Parathyroid adenoma (tissue), 2 donors: ENCODE measurements around the gene DIPK1B.
"Not testable (repeated sequence)": the region's sequence is repeated elsewhere in the genome, so short reads cannot be mapped to it uniquely, and the experiment has no call there.

Experiments
- H2AFZ ChIP-seq: fragments of 300-600 bp; sonication (generic); one replicate; pipeline ENCODE4 v1.7.0; 2017; ENCODE audit warnings: antibody characterized with exemption, mild to moderate bottlenecking
- H3K27ac ChIP-seq: fragments of 300-600 bp; sonication (generic); one replicate; pipeline ENCODE4 v1.7.0; 2017
- H3K27me3 ChIP-seq: fragments of 300-600 bp; sonication (generic); one replicate; pipeline ENCODE4 v1.7.0; 2017; ENCODE audit warnings: low read length; ENCODE audit not compliant: control insufficient read depth, insufficient read depth
- H3K36me3 ChIP-seq: fragments of 300-600 bp; sonication (generic); one replicate; pipeline ENCODE4 v1.7.0; 2017; ENCODE audit warnings: low read length; ENCODE audit not compliant: control insufficient read depth, insufficient read depth
- H3K4me1 ChIP-seq: fragments of 300-600 bp; sonication (generic); one replicate; pipeline ENCODE4 v1.7.0; 2017; ENCODE audit warnings: control low read depth
- H3K4me2 ChIP-seq: fragments of 300-600 bp; sonication (generic); one replicate; pipeline ENCODE4 v1.7.0; 2017; ENCODE audit warnings: low read length
- H3K4me3 ChIP-seq: fragments of 300-600 bp; sonication (generic); one replicate; pipeline ENCODE4 v1.7.0; 2017; ENCODE audit warnings: low read depth, low read length
- H3K79me2 ChIP-seq: fragments of 300-600 bp; sonication (generic); one replicate; pipeline ENCODE4 v1.7.0; 2017; ENCODE audit warnings: control low read depth
- H3K9ac ChIP-seq: fragments of 300-600 bp; sonication (generic); one replicate; pipeline ENCODE4 v1.7.0; 2017; ENCODE audit warnings: mild to moderate bottlenecking
- H3K9me3 ChIP-seq: fragments of 300-600 bp; sonication (generic); one replicate; pipeline ENCODE4 v1.7.0; 2017; ENCODE audit warnings: low read length; ENCODE audit not compliant: control insufficient read depth
- CTCF ChIP-seq: fragments of 300-600 bp; sonication (generic); IDR thresholded peaks from one replicate; pipeline ENCODE4 v1.7.0; 2017; ENCODE audit warnings: antibody characterized with exemption, mild to moderate bottlenecking
- donor health status: primary hyperparathyroidism.

The DIPK1B gene

GRCh38 chr9:136763649-136764035 is 51.3 kb downstream of the DIPK1B start:
- Histone ChIP-seq H3K4me2 (no peak overlapping the region), H3K4me1 (no peaks in the 10 kb centered on the region), H3K9ac (no peak overlapping the region), H3K4me3 (no peak overlapping the region), H2AFZ (no peak overlapping the region), H3K27ac (no peak overlapping the region), H3K36me3 (no peaks in the 10 kb centered on the region), H3K9me3 (no peaks in the 10 kb centered on the region), H3K27me3 (no peaks in the 10 kb centered on the region), H3K79me2 (no peaks in the 10 kb centered on the region)
- TF ChIP-seq CTCF, result no peak

DNA sequence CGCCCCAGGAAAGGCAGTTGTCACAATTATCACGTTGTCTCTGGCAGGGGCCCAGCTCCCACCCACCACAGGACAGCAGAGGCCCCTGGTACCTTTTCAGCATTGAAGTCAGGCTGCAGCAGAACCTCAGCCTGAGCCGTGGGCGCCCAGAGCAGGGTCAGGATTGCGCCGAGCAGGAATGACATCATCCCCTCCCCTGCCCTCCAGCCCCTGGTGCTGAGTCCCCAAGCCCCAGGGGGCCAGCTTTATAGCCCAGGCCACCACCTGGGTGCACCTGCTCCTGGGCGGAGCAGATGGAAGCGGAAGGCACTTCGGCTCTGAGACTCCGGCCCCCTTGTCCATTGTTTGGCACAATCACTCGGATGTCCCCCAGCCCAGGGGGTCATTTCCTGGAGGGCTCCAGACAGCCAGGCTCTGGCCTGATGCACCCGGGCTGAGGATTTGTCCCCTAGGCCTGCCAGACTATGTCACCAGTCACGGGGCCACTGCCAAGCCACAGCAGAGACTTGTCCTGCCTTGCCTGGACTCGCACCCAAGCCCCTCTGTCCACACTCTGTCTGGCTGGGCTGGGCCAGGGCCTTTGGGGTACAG is 52.0 kb downstream of the DIPK1B start, which contains the start of gene LCN15:
Gene LCN15, minus strand, starts transcription at position 218 of the 591 bp plus-strand sequence. Its CDS starts 30 bp downstream, at position 188.
- Histone ChIP-seq H3K79me2 (no peaks in the 10 kb centered on the region), H2AFZ (no peak within 1 kb of the TSS), H3K4me1 (no peaks in the 10 kb centered on the region), H3K36me3 (no peaks in the 10 kb centered on the region), H3K9me3 (no peaks in the 10 kb centered on the region), H3K9ac (no peak within 1 kb of the TSS), H3K4me2 (no peak within 1 kb of the TSS), H3K4me3 (no peak within 1 kb of the TSS), H3K27ac (no peak within 1 kb of the TSS), H3K27me3 (no peaks in the 10 kb centered on the region)
- no peak for TF ChIP-seq CTCF

GRCh38 chr9:136765041-136765440 is 52.7 kb downstream of the DIPK1B start:
- Histone ChIP-seq H3K9me3 (no peaks in the 10 kb centered on the region), H3K27me3 (no peaks in the 10 kb centered on the region), H3K36me3 (no peaks in the 10 kb centered on the region), H3K9ac (no peak overlapping the region), H3K27ac (no peak overlapping the region), H3K4me3 (no peak overlapping the region), H3K4me2 (no peak overlapping the region), H2AFZ (no peak overlapping the region), H3K4me1 (no peaks in the 10 kb centered on the region), H3K79me2 (no peaks in the 10 kb centered on the region)
- no peak for TF ChIP-seq CTCF

DNA sequence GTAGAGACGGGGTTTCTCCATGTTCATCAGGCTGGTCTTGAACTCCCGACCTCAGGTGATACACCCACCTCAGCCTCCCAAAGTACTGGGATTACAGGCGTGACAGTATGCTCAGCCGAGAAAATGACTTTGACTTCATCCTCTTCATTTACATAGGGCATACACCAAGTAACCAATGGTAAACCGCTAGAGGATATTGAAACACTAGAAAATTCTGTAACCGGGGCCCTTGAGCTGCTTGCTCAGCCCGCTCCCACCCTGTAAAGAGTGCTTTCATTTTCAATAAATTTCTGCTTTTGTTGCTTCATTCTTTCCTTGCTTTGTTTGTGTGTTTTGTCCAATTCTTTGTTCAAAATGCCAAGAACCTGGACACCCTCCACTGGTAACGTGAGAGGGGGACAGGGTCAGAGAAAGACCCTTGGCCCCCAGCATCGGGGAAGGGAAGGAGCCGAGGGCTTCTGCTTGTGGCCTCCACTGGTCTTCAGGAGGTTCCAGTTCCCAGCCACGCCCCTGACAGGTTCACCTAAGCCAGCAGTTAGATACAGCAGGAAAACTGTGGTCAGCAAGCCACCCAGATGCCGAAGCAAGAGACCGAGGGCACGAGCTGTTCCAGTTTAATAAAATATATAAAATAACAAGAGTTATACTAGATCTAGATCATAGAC is 53.5 kb downstream of the DIPK1B start:
- H3K27ac ChIP-seq, H3K4me3 ChIP-seq, H2AFZ ChIP-seq, H3K9ac ChIP-seq, H3K9me3 ChIP-seq, H3K27me3 ChIP-seq, H3K36me3 ChIP-seq, H3K4me1 ChIP-seq, H3K79me2 ChIP-seq, H3K4me2 ChIP-seq: not testable (repeated sequence)

DNA sequence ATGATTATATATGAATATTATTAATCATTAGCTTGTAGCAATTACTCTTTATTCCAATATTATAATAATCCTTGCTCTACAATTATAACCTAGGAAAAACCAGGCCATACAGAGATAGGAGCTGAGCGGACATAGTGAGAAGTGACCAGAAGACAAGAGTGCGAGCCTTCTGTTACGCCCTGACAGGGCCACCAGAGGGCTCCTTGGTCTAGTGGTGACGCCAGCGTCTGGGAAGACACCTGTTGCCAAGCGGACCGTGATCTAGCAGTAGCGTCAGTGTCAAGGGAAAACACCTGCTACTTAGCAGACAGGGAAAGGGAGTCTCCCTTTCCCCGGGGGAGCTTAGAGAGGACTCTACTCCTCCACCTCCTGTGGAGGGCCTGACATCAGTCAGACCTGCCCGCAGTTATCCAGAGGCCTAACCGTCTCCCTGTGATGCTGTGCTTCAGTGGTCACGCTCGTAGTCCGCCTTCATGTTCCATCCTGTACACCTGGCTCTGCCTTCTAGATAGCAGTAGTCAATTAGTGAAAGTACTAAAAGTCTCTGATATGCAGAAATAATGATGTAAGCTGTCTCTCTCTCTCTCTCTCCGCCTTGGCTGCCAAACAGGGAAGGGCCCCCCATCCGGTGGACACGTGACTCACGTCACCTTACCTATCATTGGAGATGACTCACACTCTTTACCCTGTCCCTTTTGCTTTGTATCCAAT is 54.2 kb downstream of the DIPK1B start:
- not testable (repeated sequence) for H3K9me3 ChIP-seq, H3K4me3 ChIP-seq, H3K27me3 ChIP-seq, H2AFZ ChIP-seq, H3K27ac ChIP-seq, H3K79me2 ChIP-seq, H3K4me2 ChIP-seq, H3K36me3 ChIP-seq, H3K9ac ChIP-seq, H3K4me1 ChIP-seq
- peak; percentile 33 for TF ChIP-seq CTCF
